OCI-LY7 (cell line): ENCODE results near the gene TEDC1. TPM values are rescaled to one million over a fixed set of nuclear protein-coding genes. Genes with fewer than 3 reads are reported as not detected.
A peak's percentile ranks its signal among the peaks of the same experiment; 100 is the strongest.

Experiments used
- BruUV-seq: library from RNA; stranded (reverse); fragments of 400-500 nt; replicated peaks from 2 replicates; lab custom pipeline; 2021; lab: Mats Ljungman, UMichigan
- CTCF ChIA-PET: fragments of 300-600 bp; sonication (Branson Sonifier 250); formaldehyde crosslinking; loops from one replicate; lab custom pipeline; 2022; ENCODE audit warnings: antibody characterized with exemption; ENCODE audit not compliant: unreplicated experiment; lab: Charles Lee
- POLR2A ChIA-PET: fragments of 300-600 bp; sonication (Branson Sonifier 250); formaldehyde crosslinking; loops from one replicate; lab custom pipeline; 2022; ENCODE audit warnings: antibody characterized with exemption; lab: Charles Lee
- DNase-seq: peaks from one replicate; pipeline ENCODE4 v3.0.0-alpha.2; 2015; ENCODE audit warnings: low spot score
- H2AFZ ChIP-seq: fragments of 200-600 bp; sonication (generic), shearing (Covaris generic); 2 replicates; pipeline ENCODE4 v1.6.1; 2014; ENCODE audit warnings: mild to moderate bottlenecking, antibody characterized with exemption, low read length, moderate library complexity
- H3K27ac ChIP-seq: fragments of 200-600 bp; sonication (generic); 2 replicates; pipeline ENCODE4 v1.5.1; 2014; ENCODE audit warnings: mixed run types, low read depth, mild to moderate bottlenecking, moderate library complexity, low read length, inconsistent platforms; ENCODE audit not compliant: poor library complexity, severe bottlenecking
- H3K36me3 ChIP-seq: fragments of 200-600 bp; sonication (generic); 2 replicates; pipeline ENCODE4 v1.6.1; 2014; ENCODE audit warnings: mild to moderate bottlenecking, antibody characterized with exemption, low read length, moderate library complexity, mixed read lengths; ENCODE audit not compliant: insufficient read depth
- H3K4me1 ChIP-seq: fragments of 200-600 bp; sonication (generic); 2 replicates; pipeline ENCODE4 v1.5.1; 2014; ENCODE audit warnings: mild to moderate bottlenecking, low read length; ENCODE audit not compliant: insufficient read depth, poor library complexity, severe bottlenecking
- H3K4me2 ChIP-seq: fragments of 200-600 bp; sonication (generic); 2 replicates; pipeline ENCODE4 v1.6.1; 2014; ENCODE audit warnings: mild to moderate bottlenecking, low read length
- H3K4me3 ChIP-seq: fragments of 200-600 bp; sonication (generic); 2 replicates; pipeline ENCODE4 v1.5.1; 2014; ENCODE audit warnings: mild to moderate bottlenecking, low read depth, low read length; ENCODE audit not compliant: poor library complexity, severe bottlenecking
- H3K79me2 ChIP-seq: fragments of 200-600 bp; sonication (generic); 2 replicates; pipeline ENCODE4 v1.6.1; 2016; ENCODE audit warnings: low read depth, mild to moderate bottlenecking, low read length, moderate library complexity, mixed read lengths; ENCODE audit not compliant: insufficient read depth
- H3K9me2 ChIP-seq: fragments of 200-600 bp; sonication (generic); 2 replicates; pipeline ENCODE4 v1.6.1; 2016; ENCODE audit warnings: mild to moderate bottlenecking, low read length, mixed read lengths; ENCODE audit not compliant: insufficient read depth
- H3K9me3 ChIP-seq: fragments of 200-600 bp; sonication (generic); 2 replicates; pipeline ENCODE4 v1.6.1; 2014; ENCODE audit warnings: mild to moderate bottlenecking, mixed run types, low read length, mixed read lengths
- H4K20me1 ChIP-seq: fragments of 200-600 bp; sonication (generic); 2 replicates; pipeline ENCODE4 v1.6.1; 2014; ENCODE audit warnings: mild to moderate bottlenecking, antibody characterized with exemption, low read length, moderate library complexity, mixed read lengths; ENCODE audit not compliant: insufficient read depth
- CTCF ChIP-seq: fragments of 200-600 bp; sonication (generic); conservative IDR thresholded peaks from 2 replicates; pipeline ENCODE4 v1.5.1; 2014; ENCODE audit warnings: mild to moderate bottlenecking, antibody characterized with exemption, low read length, moderate library complexity, mixed read lengths
- EZH2phosphoT487 ChIP-seq: fragments of 200-600 bp; sonication (generic); IDR thresholded peaks from 2 replicates; pipeline ENCODE4 v1.6.1; 2018; ENCODE audit warnings: low read depth, borderline replicate concordance, mild to moderate bottlenecking, mixed run types, antibody characterized with exemption, low read length, moderate library complexity, mixed read lengths
- intact Hi-C: fragments of 100-400 bp; cut with micrococcal nuclease; formaldehyde crosslinking; loops from one replicate; pipeline ENCODE4 v1.10.0; 2022; ENCODE audit not compliant: unreplicated experiment
- total RNA-seq, 2 experiments: library from RNA; depleted of rRNA in 1 of 2; stranded (reverse); fragments of >200 nt in 1 of 2; shearing (Covaris generic) in 1 of 2; gene quantifications; 2 replicates each; pipeline ENCODE4 v1.2.3, GENCODE V29; 2014 to 2022

The TEDC1 gene
- total RNA-seq, 2 experiments from 2014 or later, result 53.2 to 55.8 TPM

GRCh38 chr14:105532735-105533141 lies 41.7 kb downstream of the TEDC1 start:
- POLR2A ChIA-PET, result interaction anchor here (0.7 to 0.9 kb wide), 2 partner anchors 50 to 52 kb away, joined by 3 read pairs; no protein-coding TSS in a partner anchor
- Histone ChIP-seq H3K4me3 (no peak overlapping the region), H2AFZ (no peak overlapping the region), H3K4me2 (peak overlapping the region; percentile 30; the same call in 1 of the 2 replicates), H4K20me1 (no peaks in the 10 kb centered on the region), H3K9me3 (no peaks in the 10 kb centered on the region), H3K27ac (no peak overlapping the region), H3K79me2 (no peaks in the 10 kb centered on the region), H3K4me1 (peaks cover 46% of the 10 kb centered on the region), H3K36me3 (no peaks in the 10 kb centered on the region), H3K9me2 (no peaks in the 10 kb centered on the region)
- no peak for TF ChIP-seq EZH2phosphoT487
- TF ChIP-seq CTCF, result peak; percentile 74
- CTCF ChIA-PET, result interaction anchor here (0.6 kb wide), 3 partner anchors 83 to 1986 kb away, joined by 3 read pairs; no protein-coding TSS in a partner anchor
- intact Hi-C loops, result loop anchor here (2.0 kb wide), 1 partner anchor 42 kb away; the partner anchor contains the start of gene TEDC1
- DNase-seq, result peak; percentile 74
- BruUV-seq, result no TSS peak

- no peaks in the 10 kb centered on the region for H3K9me3 ChIP-seq
- POLR2A ChIA-PET, result interaction anchor here (0.9 kb wide), 1 partner anchor 10 kb away, joined by 3 read pairs; no protein-coding TSS in a partner anchor
- H3K36me3 ChIP-seq, result no peaks in the 10 kb centered on the region
- no peak overlapping the region for H3K4me3 ChIP-seq
- no peaks in the 10 kb centered on the region for H3K79me2 ChIP-seq
- CTCF ChIA-PET, result interaction anchor here (0.6 kb wide), 1 partner anchor 114 kb away, joined by 3 read pairs; no protein-coding TSS in a partner anchor
- no peaks in the 10 kb centered on the region for H4K20me1 ChIP-seq
- no peak for DNase-seq
- no TSS peak for BruUV-seq
- H2AFZ ChIP-seq, result no peak overlapping the region
- no peaks in the 10 kb centered on the region for H3K9me2 ChIP-seq
- no peak overlapping the region for H3K4me2 ChIP-seq
- H3K27ac ChIP-seq, result no peak overlapping the region
- H3K4me1 ChIP-seq, result peaks cover 41% of the 10 kb centered on the region
- intact Hi-C loops, result loop anchor here (2.0 kb wide), 1 partner anchor 43 kb away; the partner anchor contains the start of gene TEDC1
- TF ChIP-seq EZH2phosphoT487 (no peak), CTCF (no peak)
These were observed 42.3 kb downstream of the TEDC1 start for GRCh38 chr14:105533391-105533790.
